Peyer's patch (tissue), 4 donors: ENCODE measurements around the gene IDH3B. TPM values are rescaled to one million over a fixed set of nuclear protein-coding genes. Genes with fewer than 3 reads are reported as not detected.

Source experiments
- DNase-seq, 3 donors: peaks; one replicate each; pipeline ENCODE4 v3.0.0-alpha.2; 2017 to 2019
- H3K27ac ChIP-seq, 4 donors: fragments of 200-600 bp; sonication (generic); one replicate each; pipeline ENCODE4 v1.5.1; 2016 to 2019
- H3K27me3 ChIP-seq, 2 donors: fragments of 200-600 bp; sonication (generic); one replicate each; pipeline ENCODE4 v1.5.1; 2019
- H3K36me3 ChIP-seq, 3 donors: fragments of 200-600 bp; sonication (generic); one replicate each; pipeline ENCODE4 v1.5.1; 2016 to 2019
- H3K4me1 ChIP-seq, 4 donors: fragments of 200-600 bp; sonication (generic); one replicate each; pipeline ENCODE4 v1.5.1; 2016 to 2019
- H3K4me3 ChIP-seq, 4 donors: fragments of 200-600 bp; sonication (generic); 1 replicate in 3 of 4; 2 replicates in 1 of 4; pipeline ENCODE4 v1.5.1; 2016 to 2019; ENCODE audit warnings: mild to moderate bottlenecking in 1 of 4
- H3K9me3 ChIP-seq, 4 donors: fragments of 200-600 bp; sonication (generic); one replicate each; pipeline ENCODE4 v1.5.1; 2016 to 2019; ENCODE audit warnings: mild to moderate bottlenecking in 1 of 4
- CTCF ChIP-seq, 6 experiments: fragments of 450-650 bp in 4 of 6; fragments of 200-600 bp in 2 of 6; sonication (generic) in 1 of 6; IDR thresholded peaks; one replicate each; pipeline ENCODE4 v1.5.1; 2017 to 2019; ENCODE audit warnings: antibody characterized with exemption in 6 of 6, mild to moderate bottlenecking in 3 of 6, moderate library complexity in 1 of 6
- POLR2A ChIP-seq, 2 donors: fragments of 450-650 bp; IDR thresholded peaks; one replicate each; pipeline ENCODE4 v1.5.1; 2017; ENCODE audit warnings: antibody characterized with exemption in 2 of 2, mild to moderate bottlenecking in 2 of 2, moderate library complexity in 2 of 2
- small RNA-seq, 2 donors: library from RNA; depleted of rRNA; stranded (forward); fragments of <200 nt; gene quantifications; one replicate each; pipeline ENCODE3, GENCODE V24; 2016
- total RNA-seq, 4 donors: library from RNA; depleted of rRNA; stranded (reverse); fragments of >200 nt; gene quantifications; one replicate each; pipeline ENCODE4 v1.1.0, GENCODE V29; 2016

IDH3B gene
- total RNA-seq, 4 donors from 2014 or later, result 113 to 156 (median 134) TPM

GRCh38 chr20:2610941-2611720 lies 52.9 kb downstream of the IDH3B start:
- Histone ChIP-seq H3K4me3 (no peak overlapping the region), H3K9me3 (peaks cover 0 to 9% (median 4%) of the 10 kb centered on the region in 4 donors), H3K27ac (no peak overlapping the region), H3K36me3 (no peaks in the 10 kb centered on the region), H3K4me1 (no peaks in the 10 kb centered on the region), H3K27me3 (no peaks in the 10 kb centered on the region)
- no peak for TF ChIP-seq CTCF (IDR thresholded peaks at IDR 0.05)
- no peak for DNase-seq

- TF ChIP-seq CTCF (IDR thresholded peaks at IDR 0.05) (no peak), POLR2A (IDR thresholded peaks at IDR 0.05) (no peak)
- Histone ChIP-seq H3K4me3 (no peak overlapping the region), H3K9me3 (peaks cover 0 to 12% (median 4%) of the 10 kb centered on the region in 4 donors), H3K36me3 (no peaks in the 10 kb centered on the region), H3K27ac (no peak overlapping the region), H3K4me1 (no peaks in the 10 kb centered on the region), H3K27me3 (no peaks in the 10 kb centered on the region)
- no peak for DNase-seq
Observed at GRCh38 chr20:2610326-2610725, 53.7 kb downstream of the IDH3B start.

Small RNA genes lying within 50 kb of the gene (small RNA-seq; reads per million reads assigned to genes)
- gene SNORA51 (0 reads per million in 2 donors), gene SNORD110 (0 reads per million in 2 donors), gene SNORD56 (0 reads per million in 2 donors), gene SNORD57 (0 reads per million in 2 donors), gene SNORD86 (0 reads per million in 2 donors)

Other genes with a start within 250 kb of the IDH3B start
- 100 to 1,000 TPM in 3 of 4 donors, 10 to 100 TPM in 1; 74.6 to 129 (median 114) TPM for gene SNRPB, start 193.4 kb downstream of the IDH3B start, total RNA-seq
- gene ZNF343, start 155.3 kb downstream of the IDH3B start, total RNA-seq, result 10 to 100 TPM in 1 of 4 donors, 1 to 10 TPM in 3; 6.3 to 13.3 (median 8.7) TPM
- gene TMC2, start 127.6 kb downstream of the IDH3B start, total RNA-seq, result under 1 TPM in 1 of 4 donors, not detected in 3; 0.27 TPM
- 100 to 1,000 TPM in 2 of 4 donors, 10 to 100 TPM in 2; 53.8 to 289 (median 94.2) TPM for gene NOP56, start 11.6 kb downstream of the IDH3B start, total RNA-seq
- 10 to 100 TPM in 1 of 4 donors, 1 to 10 TPM in 3; 1.4 to 17.3 (median 5.1) TPM for gene EBF4, start 28.6 kb upstream of the IDH3B start, total RNA-seq
- 1 to 10 TPM in 3 of 4 donors, not detected in 1; 1.1 to 2.5 (median 1.2) TPM for gene CPXM1, start 136.4 kb upstream of the IDH3B start, total RNA-seq
- not detected for gene C20orf141, start 150.8 kb upstream of the IDH3B start, total RNA-seq
- not detected for gene TMEM239, start 152.1 kb upstream of the IDH3B start, total RNA-seq
- 10 to 100 TPM; 25.4 to 99.0 (median 48.7) TPM for gene PCED1A, start 176.4 kb upstream of the IDH3B start, total RNA-seq
- 10 to 100 TPM; 43.7 to 54.6 (median 45.1) TPM for gene VPS16, start 176.5 kb upstream of the IDH3B start, total RNA-seq
- gene PTPRA, start 209.3 kb upstream of the IDH3B start, total RNA-seq, result 10 to 100 TPM; 22.8 to 52.8 (median 36.5) TPM